GM18502 (cell line): ENCODE measurements around the gene NECAB3.
"Not testable (repeated sequence)": the region's sequence is repeated elsewhere in the genome, so short reads cannot be mapped to it uniquely, and the experiment has no call there.

Experiments
- ATAC-seq: cut with Tn5 transposase; IDR thresholded peaks from one replicate; pipeline ENCODE4 v1.9.1; 2021; ENCODE audit warnings: mild to moderate bottlenecking; ENCODE audit not compliant: unreplicated experiment, poor library complexity

Gene NECAB3

GRCh38 chr20:33674294-33675135 is at the start of gene NECAB3:
TSS of gene NECAB3 (minus strand) at chr20:33674428. CDS start at chr20:33674352, 76 bp downstream.
- ATAC-seq: peak; percentile 76

- no peak for ATAC-seq
Measured at GRCh38 chr20:33721391-33722140, 47.3 kb upstream of the NECAB3 start.

- ATAC-seq: peak; percentile 96
Measured at GRCh38 chr20:33719989-33720709, 45.9 kb upstream of the NECAB3 start, which contains the start of gene PXMP4. TSS of gene PXMP4 (minus strand) at chr20:33720310. CDS start at chr20:33720207, 103 bp downstream.

GRCh38 chr20:33719277-33719988 is 45.2 kb upstream of the NECAB3 start:
- peak; percentile 13 for ATAC-seq

GRCh38 chr20:33716498-33716897 is 42.3 kb upstream of the NECAB3 start:
- ATAC-seq: no peak

- ATAC-seq: no peak
Measured at GRCh38 chr20:33713865-33714367, 39.7 kb upstream of the NECAB3 start.

GRCh38 chr20:33711446-33711738 is 37.2 kb upstream of the NECAB3 start:
- ATAC-seq: no peak

- ATAC-seq: no peak
Measured at GRCh38 chr20:33710681-33711445, 36.6 kb upstream of the NECAB3 start.

GRCh38 chr20:33709905-33710541 is 35.8 kb upstream of the NECAB3 start:
- ATAC-seq: no peak

- no peak for ATAC-seq
Measured at GRCh38 chr20:33709398-33709797, 35.2 kb upstream of the NECAB3 start.

GRCh38 chr20:33707668-33708067 is 33.4 kb upstream of the NECAB3 start:
- no peak for ATAC-seq

GRCh38 chr20:33704197-33704924 is 30.1 kb upstream of the NECAB3 start:
- ATAC-seq: no peak

GRCh38 chr20:33703498-33704137 is 29.4 kb upstream of the NECAB3 start:
- no peak for ATAC-seq

GRCh38 chr20:33702861-33703260 is 28.6 kb upstream of the NECAB3 start:
- no peak for ATAC-seq

GRCh38 chr20:33701629-33702450 is 27.6 kb upstream of the NECAB3 start:
- ATAC-seq: no peak

GRCh38 chr20:33700696-33701441 is 26.6 kb upstream of the NECAB3 start:
- ATAC-seq: not testable (repeated sequence)
